Measurements from ENCODE around the gene CLASP1.

Gene CLASP1

GRCh38 chr2:121427187-121427689 lies 222.0 kb downstream of the CLASP1 start:
- no peak for DNase-seq (ENCODE audit: low spot score)

- no peak for DNase-seq (ENCODE audit: low spot score)
These were observed 228.8 kb downstream of the CLASP1 start for GRCh38 chr2:121420486-121420885.

- no peak for DNase-seq (ENCODE audit: low spot score)
These were observed 230.1 kb downstream of the CLASP1 start for GRCh38 chr2:121419081-121419699.

GRCh38 chr2:121418494-121419058 lies 230.7 kb downstream of the CLASP1 start:
- DNase-seq (ENCODE audit: low spot score) = no peak

- DNase-seq (ENCODE audit: low spot score) = no peak
These were observed 231.4 kb downstream of the CLASP1 start for GRCh38 chr2:121417826-121418225.

DNA sequence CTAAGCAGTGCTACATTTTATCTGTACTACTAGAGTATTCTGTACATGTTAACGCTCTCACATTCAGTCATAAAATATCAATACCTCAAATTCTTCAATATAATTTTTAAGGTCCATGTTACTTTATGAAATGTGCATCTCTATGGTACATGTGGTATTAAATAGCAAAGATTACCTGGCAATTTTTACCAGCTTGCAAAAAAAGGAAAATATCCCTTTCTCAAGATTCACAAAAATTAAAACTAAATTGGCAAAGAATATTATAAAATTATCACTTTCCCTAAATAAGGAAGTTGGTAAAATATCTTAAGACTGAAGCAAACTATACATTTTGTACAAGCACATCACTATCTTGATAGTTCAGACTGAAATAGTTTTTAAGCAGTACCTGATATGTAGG lies 233.5 kb downstream of the CLASP1 start:
- DNase-seq (ENCODE audit: low spot score) = no peak

GRCh38 chr2:121412349-121412748 lies 236.9 kb downstream of the CLASP1 start:
- no peak for DNase-seq (ENCODE audit: low spot score)

DNA sequence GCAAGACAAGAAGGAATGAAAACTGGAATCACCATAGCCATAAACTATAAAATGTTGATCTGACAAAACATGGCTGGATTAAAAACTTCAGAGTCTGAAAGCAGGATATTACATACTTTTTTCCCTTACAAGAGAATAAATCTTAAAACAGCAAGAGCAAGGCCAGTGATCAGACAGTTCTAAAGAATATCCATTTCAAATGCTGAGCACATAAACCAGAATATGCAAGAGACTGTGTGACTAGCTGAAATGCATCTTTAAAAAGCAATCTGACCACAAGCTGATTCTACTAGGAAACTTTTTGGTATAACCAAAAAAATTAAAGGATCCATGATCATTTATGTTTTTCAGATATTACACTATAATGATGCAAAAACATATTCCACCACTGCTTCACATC lies 239.3 kb downstream of the CLASP1 start:
- DNase-seq (ENCODE audit: low spot score) = no peak

DNA sequence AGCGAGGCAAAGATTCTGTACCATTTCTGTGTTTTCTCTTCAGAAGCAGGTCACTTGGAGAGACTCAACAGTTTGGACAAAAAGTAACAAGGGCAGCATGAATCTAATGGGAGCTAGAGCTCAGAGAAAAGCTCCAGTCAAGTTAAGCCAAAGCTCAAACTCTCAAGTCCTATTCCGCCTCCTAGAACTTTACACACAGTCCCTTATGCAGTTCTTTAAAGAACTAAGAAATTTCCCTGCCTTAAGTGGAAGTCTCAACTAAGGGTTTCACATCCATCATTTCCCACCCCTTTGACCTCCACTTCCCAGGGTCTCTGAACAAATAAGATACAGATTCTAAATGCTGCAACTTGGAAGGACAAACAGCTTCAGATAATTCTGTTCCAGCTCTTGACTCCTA lies 239.9 kb downstream of the CLASP1 start:
- no peak for DNase-seq (ENCODE audit: low spot score)

DNA sequence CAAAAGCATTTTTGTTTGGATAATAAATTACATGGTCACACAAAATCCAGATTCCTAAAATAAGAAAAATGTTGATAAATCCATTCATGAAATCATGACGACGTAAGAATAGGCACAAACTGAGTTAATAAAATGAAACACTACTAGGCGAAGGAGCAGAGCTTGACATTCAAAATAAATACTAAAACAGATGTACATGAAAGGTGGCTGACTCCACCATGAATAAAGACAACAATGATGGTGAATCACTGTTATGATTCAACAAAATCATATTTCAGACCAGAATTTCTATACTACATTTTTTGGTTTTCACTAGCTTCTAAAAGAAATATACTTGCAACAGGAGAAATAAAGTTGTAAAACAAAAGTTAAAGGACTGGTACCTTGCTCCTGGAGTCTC lies 240.6 kb downstream of the CLASP1 start:
- DNase-seq (ENCODE audit: low spot score) = no peak

GRCh38 chr2:121405233-121405632 lies 244.0 kb downstream of the CLASP1 start:
- no peak for DNase-seq (ENCODE audit: low spot score)

- no peak for DNase-seq (ENCODE audit: low spot score)
These were observed 249.1 kb downstream of the CLASP1 start for GRCh38 chr2:121400201-121400600.

- no peak for DNase-seq (ENCODE audit: low spot score)
These were observed 250.4 kb downstream of the CLASP1 start for GRCh38 chr2:121398853-121399252.

GRCh38 chr2:121390082-121390692 lies 259.1 kb downstream of the CLASP1 start:
- no peak for DNase-seq (ENCODE audit: low spot score)

GRCh38 chr2:121388371-121388770 lies 260.9 kb downstream of the CLASP1 start:
- no peak for DNase-seq (ENCODE audit: low spot score)

- no peak for DNase-seq (ENCODE audit: low spot score)
These were observed 261.5 kb downstream of the CLASP1 start for GRCh38 chr2:121387591-121388325.

DNA sequence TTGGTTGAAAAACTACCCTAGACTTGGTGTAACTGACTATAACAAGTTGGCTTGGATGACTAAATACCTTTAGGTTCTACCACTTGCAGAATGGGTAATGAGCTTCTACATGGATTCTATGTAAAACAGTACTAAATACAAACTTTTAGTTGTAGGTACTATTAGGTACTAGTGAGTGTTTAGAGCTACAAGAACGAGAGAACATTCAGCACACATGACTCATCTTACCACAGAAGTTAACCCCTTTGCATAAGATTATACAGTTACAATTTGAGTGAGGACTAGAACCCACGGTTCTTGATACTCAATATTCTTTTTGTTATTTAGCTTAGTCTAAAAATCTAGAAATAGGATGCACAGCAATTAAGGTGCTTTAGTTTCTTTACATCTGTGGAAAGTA lies 262.6 kb downstream of the CLASP1 start:
- DNase-seq (ENCODE audit: low spot score) = no peak

GRCh38 chr2:121386102-121386501 lies 263.2 kb downstream of the CLASP1 start:
- no peak for DNase-seq (ENCODE audit: low spot score)

- no peak for DNase-seq (ENCODE audit: low spot score)
These were observed 266.5 kb downstream of the CLASP1 start for GRCh38 chr2:121382744-121383143.

- DNase-seq (ENCODE audit: low spot score) = no peak
These were observed 271.6 kb downstream of the CLASP1 start for GRCh38 chr2:121377646-121378045.

DNA sequence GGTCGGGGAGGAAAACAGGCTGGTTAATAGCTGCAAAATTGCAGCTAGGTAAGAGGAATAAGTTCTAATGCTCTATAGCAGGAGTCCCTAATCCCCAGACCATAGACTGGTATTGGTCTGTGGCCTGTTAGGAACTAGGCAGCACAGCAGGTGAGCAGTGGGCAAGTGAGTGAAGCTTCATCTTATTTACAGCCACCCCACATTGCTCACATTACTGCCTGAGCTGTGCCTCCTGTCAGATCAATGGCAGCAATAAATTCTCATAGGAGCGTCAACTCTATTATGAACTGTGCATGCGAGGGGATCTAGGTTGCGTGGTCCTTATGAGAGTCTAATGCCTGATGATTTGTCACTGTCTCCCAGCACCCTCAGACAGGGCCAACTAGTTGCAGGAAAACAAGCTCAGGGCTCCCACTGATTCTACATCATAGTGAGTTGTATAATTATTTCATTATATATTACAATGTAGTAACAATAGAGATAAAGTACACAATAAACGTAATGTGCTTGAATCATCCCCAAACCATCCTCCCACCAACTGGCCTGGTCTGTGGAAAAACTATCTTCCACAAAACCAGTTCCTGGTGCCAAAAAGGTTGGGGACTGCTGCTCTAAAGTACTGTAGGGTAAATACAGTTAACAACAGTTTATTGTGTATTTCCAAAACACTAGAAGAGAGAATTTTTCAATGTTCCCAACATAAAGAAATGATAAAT lies 272.6 kb downstream of the CLASP1 start:
- no peak for DNase-seq (ENCODE audit: low spot score)

DNA sequence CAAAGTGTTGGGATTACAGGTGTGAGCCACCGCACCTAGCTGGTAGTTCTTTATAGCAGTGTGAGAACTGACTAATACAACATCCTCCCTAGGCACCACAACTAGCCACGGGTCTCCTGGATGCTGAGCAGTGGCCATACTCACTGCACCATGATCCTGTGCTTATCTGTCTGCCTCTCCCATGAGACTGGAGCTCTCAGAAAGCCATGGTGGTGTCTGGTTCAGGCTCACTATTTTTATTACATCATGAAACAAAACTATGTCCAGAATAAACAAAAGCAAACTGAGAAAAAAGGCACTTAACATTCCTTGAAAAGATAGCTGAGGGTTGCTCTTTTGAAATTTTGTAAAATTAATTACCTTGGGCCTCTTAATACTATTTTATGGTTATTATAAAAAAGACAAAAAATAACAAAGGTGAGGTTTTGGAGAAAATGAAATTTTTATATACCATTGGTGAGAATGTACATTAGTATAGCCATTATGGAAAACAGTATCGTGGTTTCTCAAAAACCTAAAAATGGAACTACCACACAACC lies 273.6 kb downstream of the CLASP1 start:
- no peak for DNase-seq (ENCODE audit: low spot score)

Data from SK-N-DZ (cell line).